SIG-M5 treated with dmso at 0.1 percent for 504 hours (cell line): ENCODE data around the gene EPB41L5.
A peak's percentile ranks its signal among the peaks of the same experiment; 100 is the strongest.
"Not testable (repeated sequence)": the region's sequence is repeated elsewhere in the genome, so short reads cannot be mapped to it uniquely, and the experiment has no call there.

Experiments used
- DNase-seq: peaks from one replicate; lab custom pipeline; 2025; ENCODE audit not compliant: unreplicated experiment; lab: John Stamatoyannopoulos, UW

The EPB41L5 gene

DNA sequence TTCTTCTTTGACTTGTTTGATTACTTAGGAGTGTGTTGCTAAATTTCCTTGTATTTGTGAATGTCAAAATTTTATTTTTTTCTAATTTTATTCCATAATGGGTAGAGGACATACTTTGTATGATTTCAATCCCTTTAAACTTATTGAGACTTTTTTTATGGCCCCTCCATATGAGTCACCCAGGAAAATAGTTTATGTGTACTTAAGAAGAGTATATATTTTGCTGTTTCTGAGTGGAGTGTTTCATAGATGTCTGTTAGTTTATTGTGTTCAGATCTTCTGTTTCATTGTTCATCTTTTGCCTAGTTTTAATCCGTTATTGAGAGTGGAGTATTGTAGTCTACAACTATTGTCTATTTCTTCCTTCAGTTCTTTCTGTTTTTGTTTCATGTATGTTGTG, 81.9 kb downstream of the EPB41L5 start:
- DNase-seq: no peak

DNA sequence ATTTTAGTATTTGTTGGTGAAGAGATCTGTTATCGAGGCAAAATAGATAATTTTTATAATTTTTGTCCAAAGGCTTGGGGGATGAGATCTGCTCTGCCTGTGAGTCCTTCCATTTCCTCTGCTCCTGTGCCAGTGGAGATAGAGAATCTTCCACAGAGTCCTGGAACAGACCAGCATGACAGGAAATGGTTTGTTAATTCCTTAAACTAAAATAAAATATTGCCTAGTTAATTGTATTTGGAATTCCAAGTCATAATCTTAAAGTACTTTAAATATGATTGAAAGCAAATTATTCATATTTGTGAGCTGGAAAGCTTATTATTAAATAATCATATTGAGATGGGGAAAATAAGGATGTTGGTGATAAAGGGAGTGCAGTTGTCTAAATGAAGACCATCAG, 87.8 kb downstream of the EPB41L5 start:
- DNase-seq: no peak

DNA sequence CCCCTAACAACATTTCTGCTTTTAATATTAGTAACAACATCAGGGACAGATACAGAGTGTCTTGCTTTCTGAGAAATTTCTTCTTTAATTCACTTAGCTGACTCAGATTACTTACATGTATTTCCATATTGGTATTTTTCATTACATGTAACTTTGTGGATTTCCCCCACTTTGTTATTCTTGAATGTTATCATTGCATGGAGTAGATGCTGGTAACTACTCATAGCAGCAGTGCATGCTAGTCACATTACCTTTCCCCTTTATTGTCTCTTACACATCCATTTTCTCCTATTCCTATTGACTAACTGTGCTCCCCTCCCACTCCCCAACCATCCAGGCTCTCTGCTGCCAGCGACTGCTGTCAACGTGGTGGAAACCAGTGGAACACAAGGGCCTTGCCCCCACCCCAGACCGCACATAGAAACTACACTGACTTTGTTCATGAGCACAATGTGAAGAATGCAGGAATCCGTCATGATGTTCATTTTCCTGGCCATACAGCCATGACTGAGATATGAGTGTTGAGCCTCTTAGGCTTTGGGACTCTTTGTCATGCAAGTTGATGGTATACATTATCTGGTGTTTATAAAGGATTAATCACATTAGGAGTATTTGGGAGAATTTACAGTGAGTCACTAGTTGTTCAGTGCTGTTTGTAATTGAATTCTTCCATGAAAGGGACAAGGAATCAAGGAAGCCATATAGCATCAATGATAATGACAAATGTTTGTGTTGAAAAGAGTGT, 91.0 kb downstream of the EPB41L5 start:
- no peak for DNase-seq

DNA sequence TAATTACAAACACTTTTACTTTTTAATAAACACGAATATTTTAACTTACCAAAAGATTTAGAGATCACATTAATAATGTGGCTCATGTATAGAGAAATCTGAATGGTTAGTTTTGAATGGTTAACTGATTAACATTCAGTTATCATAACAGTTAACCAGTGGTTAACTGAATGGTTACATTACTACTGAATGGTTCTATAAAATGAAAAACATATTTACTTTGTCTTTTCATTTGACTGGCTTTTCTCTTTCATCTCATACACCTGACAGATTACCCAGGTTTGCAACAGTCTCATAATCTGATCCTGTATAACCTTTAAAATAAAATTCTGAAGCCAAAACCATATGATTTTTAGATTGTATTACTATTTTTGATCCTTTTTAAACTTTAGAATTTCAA, 91.9 kb downstream of the EPB41L5 start:
- DNase-seq: no peak

DNA sequence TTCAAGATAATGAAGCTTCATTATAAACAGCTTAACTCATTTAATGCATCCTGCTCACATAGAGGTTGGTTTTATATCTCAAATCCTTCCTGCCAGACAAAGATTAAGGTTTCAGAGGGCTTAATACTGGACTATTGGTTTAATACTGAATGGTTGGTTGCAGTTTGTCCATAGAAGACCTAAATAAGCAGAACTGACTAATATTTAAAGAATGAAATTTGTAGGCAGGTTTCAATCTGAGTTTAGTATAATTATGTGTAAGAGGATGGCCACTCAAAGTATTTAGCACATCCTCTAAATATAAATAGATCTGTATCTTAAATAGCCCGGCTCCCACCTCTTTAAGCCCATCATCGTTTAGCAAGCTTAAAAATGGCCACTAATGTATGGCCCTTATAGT, 92.5 kb downstream of the EPB41L5 start:
- DNase-seq: no peak

DNA sequence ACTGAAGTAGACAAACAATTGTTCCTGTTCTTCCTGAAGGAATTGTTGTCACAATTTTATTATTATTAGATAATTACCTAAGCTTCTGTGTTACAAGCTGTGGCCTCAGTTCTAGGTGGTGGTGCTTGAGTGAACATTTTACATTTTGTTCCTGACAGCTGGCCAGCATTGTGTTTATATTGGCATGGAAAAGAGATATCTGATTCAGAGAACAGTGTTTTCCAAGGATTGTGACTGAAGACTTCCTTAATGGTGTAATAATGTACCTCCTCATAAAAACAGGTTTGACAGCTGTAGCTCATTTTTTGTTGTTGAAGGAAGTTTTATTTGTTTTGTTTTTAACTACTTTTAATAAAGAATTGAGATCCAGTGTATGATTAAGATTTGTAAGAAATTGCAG, 95.2 kb downstream of the EPB41L5 start:
- DNase-seq: peak; percentile 20

DNA sequence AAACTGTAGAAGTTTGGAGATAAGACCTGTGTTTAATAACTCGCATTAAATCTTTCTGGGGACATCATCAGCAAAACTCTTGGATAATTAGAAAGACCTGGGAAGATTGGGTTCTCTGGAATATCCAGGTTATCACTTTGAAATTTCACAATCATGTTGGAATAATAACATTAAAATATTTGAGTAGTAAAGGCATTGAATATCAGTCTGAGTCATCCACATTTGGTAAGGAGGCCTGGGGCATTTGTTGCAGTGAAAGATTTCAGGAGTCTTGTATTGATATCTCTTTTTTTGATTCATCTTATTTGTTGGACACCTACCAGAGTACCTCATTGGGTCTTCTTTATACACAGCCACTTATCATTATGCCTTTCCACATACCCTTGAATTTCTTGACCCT, 95.9 kb downstream of the EPB41L5 start:
- DNase-seq: no peak

DNA sequence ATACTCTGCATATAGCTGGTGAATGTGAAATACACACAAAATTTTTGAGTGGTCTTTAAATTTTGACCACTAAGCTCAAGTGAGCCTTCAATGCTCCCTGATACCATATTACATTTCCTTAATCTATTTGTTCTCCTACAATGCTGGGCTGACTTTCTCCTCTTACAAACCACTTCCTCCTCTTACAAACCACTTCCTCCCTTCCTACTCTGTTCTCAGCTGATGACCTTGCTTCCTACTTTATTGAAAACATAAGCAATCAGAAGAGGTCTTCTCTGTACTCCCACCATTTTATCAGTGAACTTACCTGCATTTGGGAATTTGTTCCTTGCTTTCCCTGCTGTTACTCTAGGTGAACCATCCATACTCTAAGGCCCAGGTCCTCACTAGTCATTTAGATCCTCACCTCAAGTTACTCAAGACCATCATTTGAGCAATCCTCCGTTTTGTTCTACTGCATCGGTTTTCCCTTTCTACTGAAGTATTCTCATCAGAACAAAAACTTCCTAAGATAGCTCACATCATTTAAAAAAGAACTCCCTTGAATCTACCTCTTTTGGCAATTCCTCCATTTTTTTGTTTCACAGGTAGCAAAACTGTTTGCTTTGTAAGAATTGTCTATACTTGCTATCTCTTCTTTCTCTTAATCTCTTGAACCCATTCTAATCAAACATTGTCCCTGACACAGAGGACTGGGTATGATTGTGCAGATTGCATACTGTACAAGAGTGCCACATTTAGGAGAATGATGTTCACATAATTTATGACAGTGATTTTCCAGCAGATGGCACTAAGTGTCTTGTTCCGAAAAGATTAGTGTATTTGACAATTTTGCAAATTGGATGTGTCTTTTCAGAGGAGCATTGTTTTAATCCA, 96.5 kb downstream of the EPB41L5 start:
- DNase-seq: peak; percentile 94

DNA sequence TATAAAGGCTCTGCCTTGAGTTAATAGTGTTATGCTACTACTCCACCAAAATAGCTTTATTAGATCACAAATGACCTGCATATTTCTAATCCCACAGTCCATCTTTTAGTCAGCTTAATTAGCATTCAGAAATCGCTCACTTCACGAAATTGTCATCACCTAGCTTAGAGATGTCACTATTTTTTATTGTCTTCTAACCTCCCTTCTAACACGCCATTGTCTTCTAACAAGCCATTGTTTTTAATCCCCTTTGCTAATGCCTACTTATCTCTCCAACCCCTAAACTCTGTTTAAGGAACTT, 97.1 kb downstream of the EPB41L5 start:
- DNase-seq: no peak

DNA sequence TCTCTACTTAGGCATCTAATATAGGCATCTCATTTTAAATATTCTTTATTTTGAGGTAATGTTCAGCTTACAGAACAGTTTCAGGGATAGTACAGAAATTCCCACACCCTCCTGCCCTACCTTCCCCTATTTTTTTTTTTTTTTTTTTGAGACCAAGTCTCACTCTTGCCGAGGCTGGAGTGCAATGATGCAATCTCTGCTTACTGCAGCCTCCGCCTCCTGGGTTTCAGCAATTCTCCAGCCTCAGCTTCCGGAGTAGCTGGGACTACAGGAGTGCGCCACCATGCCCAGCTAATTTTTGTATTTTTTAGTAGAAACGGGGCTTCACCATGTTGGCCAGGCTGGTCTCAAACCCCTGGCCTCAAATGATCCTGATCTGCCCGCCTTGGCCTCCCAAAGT, 97.6 kb downstream of the EPB41L5 start:
- DNase-seq: peak; percentile 52

DNA sequence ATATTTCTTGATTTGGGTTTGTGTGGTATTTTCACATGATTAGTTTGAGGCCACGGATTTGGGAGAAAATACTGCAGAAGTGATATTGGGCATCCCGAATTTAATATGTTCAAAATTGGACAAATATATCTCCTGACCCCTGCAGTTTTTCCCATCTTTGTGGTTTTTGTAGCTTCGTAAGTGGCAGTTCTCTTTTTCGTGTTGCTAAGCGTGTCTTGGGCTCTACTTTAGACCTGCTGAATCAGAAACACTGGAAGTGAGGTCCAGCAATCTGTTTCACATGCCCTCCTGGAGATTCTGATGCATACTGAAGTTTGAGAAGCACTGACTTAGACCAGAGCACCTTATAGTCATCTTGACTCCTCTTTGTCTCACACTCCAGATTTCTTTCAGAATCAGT, 98.3 kb downstream of the EPB41L5 start:
- peak; percentile 14 for DNase-seq

DNA sequence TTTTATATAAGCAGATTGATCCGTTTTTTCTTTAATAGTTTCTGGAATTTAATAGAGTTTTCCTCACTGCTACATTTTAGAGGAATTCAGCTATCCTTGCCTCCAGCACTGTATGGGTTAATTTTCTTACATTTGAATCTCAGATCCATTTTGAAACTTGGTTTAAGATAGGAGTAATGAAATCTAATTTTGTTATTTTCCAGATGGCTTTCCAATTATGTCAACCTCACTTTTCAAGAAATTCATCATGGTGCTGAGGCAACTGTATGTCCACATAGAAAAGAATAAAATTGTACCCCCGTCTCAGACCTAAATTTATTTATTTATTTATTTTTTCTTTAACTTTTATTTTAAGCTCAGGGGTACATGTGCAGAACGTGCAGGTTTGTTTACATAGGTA, 105.1 kb downstream of the EPB41L5 start:
- DNase-seq: no peak

DNA sequence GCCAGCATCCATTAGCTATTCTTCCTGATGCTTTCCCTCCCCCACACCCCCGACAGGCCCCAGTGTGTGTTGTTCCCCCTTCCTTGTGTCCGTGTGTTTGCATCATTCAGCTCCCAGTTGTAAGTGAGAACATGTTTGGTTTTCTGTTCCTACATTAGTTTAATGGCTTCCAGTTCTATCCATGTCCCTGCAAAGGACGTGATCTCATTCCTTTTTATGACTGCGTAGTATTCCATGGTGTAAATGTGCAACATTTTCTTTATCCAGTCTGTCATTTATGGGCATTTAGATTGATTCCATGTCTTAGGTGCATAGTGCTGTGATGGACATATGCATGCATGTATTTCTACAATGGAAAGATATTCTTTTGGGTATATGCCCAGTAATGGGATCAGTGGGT, 105.6 kb downstream of the EPB41L5 start:
- no peak for DNase-seq

DNA sequence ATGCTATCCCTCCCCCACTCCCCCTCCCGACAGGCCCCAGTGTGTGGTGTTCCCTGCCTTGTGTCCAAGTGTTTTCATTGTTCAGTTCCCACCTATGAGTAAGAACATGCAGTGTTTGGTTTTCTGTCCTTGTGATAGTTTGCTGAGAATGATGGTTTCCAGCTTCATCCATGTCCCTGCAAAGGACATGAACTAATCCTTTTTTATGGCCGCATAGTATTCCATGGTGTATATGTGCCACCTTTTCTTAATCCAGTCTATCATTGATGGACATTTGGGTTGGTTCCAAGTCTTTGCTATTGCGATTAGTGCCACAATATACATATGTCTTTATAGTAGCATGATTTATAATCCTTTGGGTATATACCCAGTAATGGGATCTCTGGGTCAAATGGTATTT, 108.5 kb downstream of the EPB41L5 start:
- not testable (repeated sequence) for DNase-seq

DNA sequence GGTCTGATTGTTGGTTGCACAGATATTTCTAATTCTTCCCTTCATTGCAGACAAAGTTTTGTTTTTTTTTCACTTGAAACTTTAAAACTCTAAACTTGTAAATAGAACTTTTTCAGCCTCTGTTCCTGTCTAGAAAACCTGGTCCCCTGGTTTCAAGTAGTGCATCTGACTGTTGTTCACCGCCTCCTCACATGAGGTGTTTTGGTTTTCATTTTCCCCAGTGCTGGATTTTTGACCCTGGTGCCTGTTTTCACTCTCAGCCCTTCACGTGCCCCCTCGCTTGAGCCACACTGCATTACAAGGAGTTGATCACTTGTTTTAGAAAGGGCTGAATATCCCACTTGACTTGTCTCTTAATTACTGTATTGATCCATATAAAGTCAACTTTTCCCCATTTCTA, 110.2 kb downstream of the EPB41L5 start:
- DNase-seq: no peak

DNA sequence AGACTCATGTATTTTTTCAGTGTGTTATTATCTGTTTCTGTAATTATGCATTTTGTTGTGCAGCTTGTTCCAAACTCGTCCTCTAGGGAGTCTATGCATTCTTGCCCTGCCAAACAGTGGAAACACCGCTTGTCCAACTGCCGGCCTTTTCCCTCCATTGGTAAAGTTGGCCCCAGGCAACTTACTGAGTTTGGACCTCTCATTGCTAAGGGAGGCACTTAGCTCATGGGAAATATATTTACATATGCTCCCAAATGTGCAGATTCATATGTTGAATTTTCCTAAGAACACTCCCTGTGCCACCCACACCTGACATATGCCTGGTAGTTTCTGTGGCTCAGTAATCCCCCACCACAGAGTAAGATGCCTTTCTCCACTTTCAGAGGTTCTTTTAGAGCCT, 112.3 kb downstream of the EPB41L5 start:
- no peak for DNase-seq

DNA sequence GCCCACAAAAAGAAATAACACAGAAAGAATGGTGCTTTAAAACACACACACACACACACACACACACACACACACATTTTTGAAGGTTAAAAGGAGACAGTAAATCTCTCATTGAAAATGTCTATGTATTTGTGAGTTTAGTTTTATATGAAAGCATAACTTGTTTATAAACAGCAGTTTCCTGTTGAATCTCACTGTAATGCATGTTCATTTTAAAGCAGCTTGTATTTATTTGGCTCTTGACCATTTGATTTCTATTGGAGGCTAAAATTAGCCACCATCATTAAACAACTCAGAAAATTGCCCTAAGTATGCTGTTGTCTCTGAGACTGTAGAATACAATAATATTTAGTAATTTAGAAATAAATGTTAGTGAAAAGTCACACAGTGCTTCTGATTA, 115.3 kb downstream of the EPB41L5 start:
- no peak for DNase-seq

DNA sequence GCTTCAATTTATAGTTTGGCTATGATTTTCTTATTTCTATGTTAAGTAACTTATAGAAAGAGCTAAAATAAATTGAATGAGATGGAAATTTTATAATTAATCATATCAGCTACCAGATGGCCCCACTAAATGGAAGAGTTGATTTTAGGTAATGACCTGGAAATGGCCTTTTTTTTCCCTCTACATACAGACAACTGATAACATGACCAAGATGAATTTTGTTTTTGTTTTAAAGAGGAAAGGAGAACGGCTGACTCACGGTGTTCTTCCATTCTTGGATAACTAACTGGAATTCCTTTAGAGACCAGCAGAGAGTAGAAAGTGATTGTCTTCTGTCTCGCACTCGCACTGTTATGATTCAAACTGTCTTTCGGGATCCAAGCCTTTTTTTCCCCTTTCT, 119.3 kb downstream of the EPB41L5 start:
- DNase-seq: no peak

DNA sequence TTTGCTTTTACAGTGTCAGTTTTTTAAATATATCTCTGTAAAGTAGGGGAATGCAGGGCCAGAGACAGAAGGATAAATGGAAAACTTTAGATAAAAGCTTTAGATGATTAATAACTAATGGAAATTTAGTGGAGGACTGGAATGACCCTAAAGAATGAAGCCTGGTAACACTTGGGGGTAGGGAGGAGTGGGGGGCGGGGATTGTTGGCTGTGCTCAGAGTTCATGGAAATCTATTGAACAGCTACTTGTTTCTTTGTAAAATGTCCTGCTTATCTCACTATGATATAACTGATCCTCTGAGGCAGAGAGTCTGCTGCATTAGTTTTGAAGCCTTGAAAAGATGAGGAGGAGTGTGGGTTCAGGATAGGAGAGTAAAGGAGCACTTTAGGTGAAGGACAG, 119.8 kb downstream of the EPB41L5 start:
- no peak for DNase-seq

DNA sequence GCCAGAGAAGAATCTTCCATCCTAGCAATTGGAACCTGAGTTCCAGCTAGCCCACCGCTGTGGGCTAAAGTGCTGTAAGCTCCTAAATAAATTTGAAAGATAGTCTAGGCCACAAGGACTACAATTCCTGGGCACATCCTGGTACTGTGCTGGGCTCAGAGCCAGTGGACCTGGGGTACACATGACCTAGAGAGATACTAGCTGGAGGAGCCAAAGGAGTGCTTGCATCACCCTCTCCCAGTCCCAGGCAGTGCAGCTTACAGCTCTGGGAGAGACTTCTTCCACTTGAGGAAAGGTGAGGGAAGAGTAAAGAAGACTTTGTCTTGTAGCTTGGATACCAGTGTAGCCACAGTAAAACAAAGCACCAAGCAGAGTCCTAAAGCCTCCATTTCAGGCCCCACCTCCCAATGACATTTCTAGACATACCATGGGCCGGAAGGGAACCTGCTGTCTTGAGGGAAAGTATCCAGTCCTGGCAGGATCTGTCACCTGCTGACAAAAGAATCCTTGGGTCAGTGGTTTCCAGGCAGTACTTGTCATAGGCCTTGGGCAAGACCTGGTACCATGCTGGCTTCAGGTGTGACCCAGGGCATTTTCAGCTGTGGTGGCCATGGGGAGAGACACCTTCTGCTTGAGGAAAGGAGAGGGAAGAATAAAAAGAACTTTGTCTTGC, 120.8 kb downstream of the EPB41L5 start:
- DNase-seq: no peak

DNA sequence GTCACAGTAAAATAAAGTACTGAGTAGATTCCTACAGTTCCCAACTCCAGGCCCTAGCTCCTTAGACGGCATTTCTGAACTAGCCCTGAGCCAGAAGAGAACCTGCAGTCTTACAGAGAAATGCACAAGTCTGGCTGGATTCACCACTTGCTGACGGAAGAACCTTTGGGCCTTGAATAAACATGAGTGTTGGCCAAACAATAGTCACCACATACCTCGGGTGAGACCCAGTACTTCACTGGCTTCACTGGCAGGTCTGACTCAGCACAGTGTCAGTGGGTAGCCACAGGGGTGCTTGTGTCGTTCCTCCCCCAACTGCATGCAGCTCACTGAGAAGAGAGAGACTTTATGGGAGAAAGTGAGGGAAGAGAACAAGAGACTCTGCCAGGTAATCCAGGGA, 121.4 kb downstream of the EPB41L5 start:
- peak; percentile 11 for DNase-seq

DNA sequence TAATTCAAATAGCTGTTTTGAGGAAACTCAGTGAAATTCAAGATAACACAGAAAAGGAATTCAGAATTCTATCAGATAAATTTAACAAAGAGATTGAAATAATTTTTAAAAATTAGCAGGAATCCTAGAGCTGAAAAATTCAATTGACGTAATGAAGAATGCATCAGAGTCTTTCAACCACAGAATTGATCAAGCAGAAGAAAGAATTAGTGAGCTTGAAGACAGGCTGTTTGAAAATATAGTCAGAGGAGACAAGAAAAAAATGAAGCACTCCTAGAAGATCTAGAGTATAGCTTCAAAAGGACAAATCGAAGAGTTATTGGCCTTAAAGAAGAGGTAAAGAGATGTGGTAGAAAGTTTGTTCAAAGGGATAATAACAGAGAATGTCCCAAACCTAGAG, 122.1 kb downstream of the EPB41L5 start:
- not testable (repeated sequence) for DNase-seq
